K562 (cell line): ENCODE data around the gene PLPPR1. TPM values are rescaled to one million over a fixed set of nuclear protein-coding genes. Genes with fewer than 3 reads are reported as not detected.

ENCODE experiments used
- ATAC-seq: fragments of 200-7000 bp; cut with Tn5 transposase; 3 replicates; pipeline ENCODE4 v1.9.1; 2020; ENCODE audit warnings: moderate library complexity
- BruUV-seq: library from RNA; stranded (reverse); fragments of 400-500 nt; replicated peaks from 2 replicates; lab custom pipeline; 2021; lab: Mats Ljungman, UMichigan
- CTCF ChIA-PET: fragments of 300-600 bp; formaldehyde crosslinking; extraction: SDS; loops from one replicate; lab custom pipeline; 2021; ENCODE audit warnings: low intra/inter-chr PET ratio; lab: Yijun Ruan, JAX
- POLR2A ChIA-PET: fragments of 300-600, 350-650 bp; sonication (Branson Sonifier 250); formaldehyde crosslinking; extraction: SDS; loops from one replicate; lab custom pipeline; 2021; ENCODE audit warnings: antibody characterized with exemption, inconsistent platforms; lab: Yijun Ruan, JAX
- DNase-seq, 4 experiments: peaks; one replicate each; pipeline versions ENCODE4 v3.0.0 to v3.0.0-alpha.2; 2011 to 2018; ENCODE audit warnings: low spot score in 3 of 4, mixed read lengths in 3 of 4; ENCODE audit errors: extremely low read depth in 1 of 4
- FAIRE-seq: peaks from 2 replicates; lab custom pipeline; 2011; peaks lifted over from hg19 to GRCh38; lab: Jason Lieb, UNC
- H2AFZ ChIP-seq: 2 replicates; pipeline ENCODE4 v1.6.0; 2011; ENCODE audit warnings: low read depth, low read length, control low read depth, inconsistent platforms
- H3K27ac ChIP-seq: fragments of 200-600 bp; 3 replicates; pipeline ENCODE4 v1.8.0; 2011; ENCODE audit warnings: low read depth, mild to moderate bottlenecking, control low read depth, inconsistent platforms, low read length, moderate library complexity, mixed read lengths; ENCODE audit errors: extremely low read depth
- H3K27me3 ChIP-seq, 2 experiments: fragments of 300-600 bp in 1 of 2; 2 replicates in 1 of 2; 3 replicates in 1 of 2; pipeline versions ENCODE4 v1.6.0 to v1.8.0; 2011; ENCODE audit warnings: inconsistent platforms in 2 of 2, low read length in 2 of 2, mild to moderate bottlenecking in 1 of 2, mixed read lengths in 1 of 2, moderate library complexity in 1 of 2; ENCODE audit not compliant: control insufficient read depth in 2 of 2, insufficient read depth in 2 of 2
- H3K36me3 ChIP-seq: fragments of 300-600 bp; 3 replicates; pipeline ENCODE4 v1.8.0; 2011; ENCODE audit warnings: mild to moderate bottlenecking, low read length, inconsistent platforms; ENCODE audit not compliant: control insufficient read depth, insufficient read depth
- H3K4me1 ChIP-seq, 2 experiments: fragments of 200-600 bp in 1 of 2; replicated peaks in 1 of 2; 2 replicates in 1 of 2; 3 replicates in 1 of 2; pipeline versions ENCODE4 v1.5.1 to v1.8.0; 2011; ENCODE audit warnings: inconsistent platforms in 2 of 2, low read length in 2 of 2, mild to moderate bottlenecking in 1 of 2, mixed read lengths in 1 of 2, moderate library complexity in 1 of 2; ENCODE audit not compliant: control insufficient read depth in 2 of 2, insufficient read depth in 2 of 2
- H3K4me2 ChIP-seq: 2 replicates; pipeline ENCODE4 v1.6.1; 2011; ENCODE audit warnings: low read length, control low read depth, inconsistent platforms, mixed read lengths; ENCODE audit not compliant: insufficient read depth
- H3K4me3 ChIP-seq: fragments of 200-600 bp; sonication (generic), shearing (Covaris generic); 2 replicates; pipeline ENCODE4 v1.5.1; 2016; ENCODE audit warnings: control low read depth, inconsistent platforms
- H3K79me2 ChIP-seq: fragments of 200-600 bp; 3 replicates; pipeline ENCODE4 v1.8.0; 2011; ENCODE audit warnings: low read length, inconsistent platforms; ENCODE audit not compliant: control insufficient read depth, insufficient read depth
- H3K9ac ChIP-seq, 2 experiments: 2 replicates each; pipeline versions ENCODE4 v1.6.0 to v1.6.1; 2011; ENCODE audit warnings: low read depth in 2 of 2, low read length in 2 of 2, control low read depth in 1 of 2, inconsistent platforms in 1 of 2, mild to moderate bottlenecking in 1 of 2, mixed read lengths in 1 of 2; ENCODE audit not compliant: insufficient read depth in 1 of 2
- H3K9me1 ChIP-seq: one replicate; pipeline ENCODE4 v1.6.0; 2011; ENCODE audit warnings: inconsistent platforms, mild to moderate bottlenecking, low read length, moderate library complexity; ENCODE audit not compliant: control insufficient read depth, insufficient read depth
- H3K9me3 ChIP-seq: replicated peaks from 2 replicates; pipeline ENCODE4 v1.5.1; 2011; ENCODE audit warnings: low read depth, low read length, inconsistent platforms; ENCODE audit not compliant: control insufficient read depth, insufficient read depth
- H4K20me1 ChIP-seq: replicated peaks from 2 replicates; pipeline ENCODE4 v1.6.1; 2011; ENCODE audit warnings: low read length, inconsistent platforms, mixed read lengths; ENCODE audit not compliant: control insufficient read depth, insufficient read depth
- FOS ChIP-seq: IDR thresholded peaks from 3 replicates; pipeline ENCODE4 v1.6.1; 2011; ENCODE audit not compliant: insufficient read length; ENCODE audit errors: extremely low read depth
- HDAC6 ChIP-seq: IDR thresholded peaks from 2 replicates; pipeline ENCODE4 v1.6.1; 2012; ENCODE audit warnings: low read depth, mild to moderate bottlenecking, control low read depth, inconsistent platforms, low read length, moderate library complexity
- HLTF ChIP-seq: fragments of 450-650 bp; IDR thresholded peaks from 2 replicates; pipeline ENCODE4 v1.6.1; 2016
- PHF21A ChIP-seq: fragments of 450-650 bp; IDR thresholded peaks from 2 replicates; pipeline ENCODE4 v1.6.1; 2017; ENCODE audit warnings: low read depth, borderline replicate concordance
- STAG1 ChIP-seq: sonication (generic); formaldehyde crosslinking; IDR thresholded peaks from 2 replicates; pipeline ENCODE4 v1.5.0; 2020; ENCODE audit warnings: missing genetic modification reagents, borderline replicate concordance
- TCF3 ChIP-seq: sonication (generic); formaldehyde crosslinking; IDR thresholded peaks from 2 replicates; pipeline ENCODE4 v1.4.0; 2020; ENCODE audit warnings: mild to moderate bottlenecking, missing genetic modification reagents
- TSC22D4 ChIP-seq: fragments of 450-650 bp; IDR thresholded peaks from 2 replicates; pipeline ENCODE4 v1.6.1; 2016; ENCODE audit warnings: missing genetic modification characterization, missing biosample characterization, control low read depth
- USF1 ChIP-seq: sonication (generic); formaldehyde crosslinking; IDR thresholded peaks from 2 replicates; pipeline ENCODE4 v1.9.0; 2022; ENCODE audit warnings: mild to moderate bottlenecking, missing genetic modification reagents
- ZNF146 ChIP-seq: IDR thresholded peaks from one replicate; pipeline ENCODE4 v1.6.1; 2018; ENCODE audit warnings: missing compliant biosample characterization; ENCODE audit not compliant: unreplicated experiment
- ZNF551 ChIP-seq: fragments of 250-450 bp; sonication (Bioruptor Pico); IDR thresholded peaks from 2 replicates; pipeline ENCODE4 v1.5.0; 2021; ENCODE audit warnings: mild to moderate bottlenecking, moderate library complexity
- WGBS: fragments of 100-300 bp; shearing (Covaris generic); methylation state at CpG from one replicate; pipeline ENCODE4 v1.1.6; 2016; ENCODE audit warnings: low coverage, mixed read lengths; ENCODE audit not compliant: insufficient coverage; ENCODE audit errors: missing lambda C conversion rate; 5-methylcytosine and 5-hydroxymethylcytosine counted together
- in situ Hi-C: fragments of 300-500 bp; cut with MboI; formaldehyde crosslinking; loops from 4 replicates; pipeline ENCODE4 v1.15.0; 2018; ENCODE audit warnings: inconsistent platforms, mixed read lengths
- intact Hi-C: fragments of 100-400 bp; cut with micrococcal nuclease; formaldehyde crosslinking; loops from 2 replicates; pipeline ENCODE4 v1.14.2; 2022
- polyA plus RNA-seq, 8 experiments: library from polyadenylated mRNA; depleted of rRNA in 4 of 8; stranded (reverse) in 5 of 8; unstranded in 3 of 8; fragments of >200 nt; fragmentation: Nextera tagmentation in 2 of 8; fragmentation: Illumina TruSeq in 1 of 8; extraction: Ambion mirVana in 2 of 8; extraction: Trizol in 1 of 8; gene quantifications; 2 replicates each; pipeline versions ENCODE4 v1.2.1 to v1.2.3, GENCODE V29; 2011 to 2014; ENCODE audit warnings: inconsistent platforms in 1 of 8, missing spikeins in 1 of 8
- total RNA-seq, 7 experiments: library from RNA; depleted of rRNA in 6 of 7; stranded (reverse); fragments of >200 nt in 6 of 7; fragmentation: Illumina TruSeq in 2 of 7; extraction: Trizol in 2 of 7; gene quantifications; 2 replicates each; pipeline versions ENCODE4 v1.2.1 to v1.2.3, GENCODE V29; 2011 to 2021; ENCODE audit warnings: low replicate concordance in 1 of 7
- TF ChIP-seq, protein P1 (sequence below): fragments of 450-650 bp; IDR thresholded peaks from 2 replicates; pipeline ENCODE4 v1.6.1; 2016; ENCODE audit warnings: antibody characterized with exemption
- TF ChIP-seq, protein P2 (sequence below): fragments of 450-650 bp; conservative IDR thresholded peaks from 2 replicates; pipeline ENCODE4 v1.6.1; 2016; ENCODE audit warnings: missing genetic modification characterization, low read depth, mild to moderate bottlenecking, control low read depth, missing compliant biosample characterization
- TF ChIP-seq, protein P3 (sequence below): fragments of 250-450 bp; sonication (Bioruptor Pico); IDR thresholded peaks from 2 replicates; pipeline ENCODE4 v1.8.0; 2021; ENCODE audit warnings: moderate library complexity, mild to moderate bottlenecking, inconsistent platforms

Gene PLPPR1
- total and polyA plus RNA-seq, 9 of the 15 experiments (the other 6 are each of a cell fraction or from before 2014, with no cell fraction given): not detected

GRCh38 chr9:101087426-101087825 is 58.9 kb downstream of the PLPPR1 start:
- Histone ChIP-seq H3K9me1 (no peaks in the 10 kb centered on the region), H3K4me3 (no peak overlapping the region), H3K27ac (no peak overlapping the region), H3K4me1 (no peaks in the 10 kb centered on the region), H2AFZ (no peak overlapping the region), H3K27me3 (no peaks in the 10 kb centered on the region), H3K9me3 (no peaks in the 10 kb centered on the region), H3K9ac (no peak overlapping the region), H3K36me3 (no peaks in the 10 kb centered on the region), H4K20me1 (no peaks in the 10 kb centered on the region), H3K79me2 (no peaks in the 10 kb centered on the region), H3K4me2 (no peak overlapping the region)
- ATAC-seq (no peak), FAIRE-seq (no peak), DNase-seq (no peak)
- ChIA-PET CTCF (no interaction called here), POLR2A (no interaction called here)
- TF ChIP-seq USF1 (CRISPR knock-in tag) (no peak), HDAC6 (no peak), HLTF (no peak), ZNF551 (CRISPR knock-in tag) (no peak), STAG1 (CRISPR knock-in tag) (no peak), ZNF146 (CRISPR knock-in tag) (no peak), PHF21A (no peak), TSC22D4 (tag) (no peak), TCF3 (CRISPR knock-in tag) (no peak), FOS (no peak)
- TF ChIP-seq, protein P1, sequence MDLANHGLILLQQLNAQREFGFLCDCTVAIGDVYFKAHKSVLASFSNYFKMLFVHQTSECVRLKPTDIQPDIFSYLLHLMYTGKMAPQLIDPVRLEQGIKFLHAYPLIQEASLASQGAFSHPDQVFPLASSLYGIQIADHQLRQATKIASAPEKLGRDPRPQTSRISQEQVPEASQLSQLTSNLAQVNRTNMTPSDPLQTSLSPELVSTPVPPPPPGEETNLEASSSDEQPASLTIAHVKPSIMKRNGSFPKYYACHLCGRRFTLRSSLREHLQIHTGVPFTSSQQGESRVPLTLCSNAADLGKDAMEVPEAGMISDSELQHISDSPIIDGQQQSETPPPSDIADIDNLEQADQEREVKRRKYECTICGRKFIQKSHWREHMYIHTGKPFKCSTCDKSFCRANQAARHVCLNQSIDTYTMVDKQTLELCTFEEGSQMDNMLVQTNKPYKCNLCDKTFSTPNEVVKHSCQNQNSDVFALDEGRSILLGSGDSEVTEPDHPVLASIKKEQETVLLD: no peak
- TF ChIP-seq, protein P2, sequence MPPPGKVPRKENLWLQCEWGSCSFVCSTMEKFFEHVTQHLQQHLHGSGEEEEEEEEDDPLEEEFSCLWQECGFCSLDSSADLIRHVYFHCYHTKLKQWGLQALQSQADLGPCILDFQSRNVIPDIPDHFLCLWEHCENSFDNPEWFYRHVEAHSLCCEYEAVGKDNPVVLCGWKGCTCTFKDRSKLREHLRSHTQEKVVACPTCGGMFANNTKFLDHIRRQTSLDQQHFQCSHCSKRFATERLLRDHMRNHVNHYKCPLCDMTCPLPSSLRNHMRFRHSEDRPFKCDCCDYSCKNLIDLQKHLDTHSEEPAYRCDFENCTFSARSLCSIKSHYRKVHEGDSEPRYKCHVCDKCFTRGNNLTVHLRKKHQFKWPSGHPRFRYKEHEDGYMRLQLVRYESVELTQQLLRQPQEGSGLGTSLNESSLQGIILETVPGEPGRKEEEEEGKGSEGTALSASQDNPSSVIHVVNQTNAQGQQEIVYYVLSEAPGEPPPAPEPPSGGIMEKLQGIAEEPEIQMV (tag): no peak
- TF ChIP-seq, protein P3, sequence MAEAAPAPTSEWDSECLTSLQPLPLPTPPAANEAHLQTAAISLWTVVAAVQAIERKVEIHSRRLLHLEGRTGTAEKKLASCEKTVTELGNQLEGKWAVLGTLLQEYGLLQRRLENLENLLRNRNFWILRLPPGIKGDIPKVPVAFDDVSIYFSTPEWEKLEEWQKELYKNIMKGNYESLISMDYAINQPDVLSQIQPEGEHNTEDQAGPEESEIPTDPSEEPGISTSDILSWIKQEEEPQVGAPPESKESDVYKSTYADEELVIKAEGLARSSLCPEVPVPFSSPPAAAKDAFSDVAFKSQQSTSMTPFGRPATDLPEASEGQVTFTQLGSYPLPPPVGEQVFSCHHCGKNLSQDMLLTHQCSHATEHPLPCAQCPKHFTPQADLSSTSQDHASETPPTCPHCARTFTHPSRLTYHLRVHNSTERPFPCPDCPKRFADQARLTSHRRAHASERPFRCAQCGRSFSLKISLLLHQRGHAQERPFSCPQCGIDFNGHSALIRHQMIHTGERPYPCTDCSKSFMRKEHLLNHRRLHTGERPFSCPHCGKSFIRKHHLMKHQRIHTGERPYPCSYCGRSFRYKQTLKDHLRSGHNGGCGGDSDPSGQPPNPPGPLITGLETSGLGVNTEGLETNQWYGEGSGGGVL (CRISPR knock-in tag): no peak
- 2% methylated on average over 3 of the region's 3 CpGs for WGBS
- intact Hi-C loops: no loop called here
- BruUV-seq: no TSS peak
- in situ Hi-C loops: no loop called here
